Myocyte (in vitro differentiated cells): ENCODE measurements around the gene LAMA1. TPM values are rescaled to one million over a fixed set of nuclear protein-coding genes. Genes with fewer than 3 reads are reported as not detected.
A peak's percentile ranks its signal among the peaks of the same experiment; 100 is the strongest.

Source experiments
- DNase-seq: peaks from one replicate; pipeline ENCODE4 v3.0.0-alpha.2; 2012; ENCODE audit warnings: low read depth
- total RNA-seq: library from RNA; depleted of rRNA; stranded (reverse); fragments of >200 nt; gene quantifications from 2 replicates; pipeline ENCODE4 v1.2.3, GENCODE V29; 2014

Gene LAMA1
- total RNA-seq, 1 donor from 2014 or later, result 0.56 TPM

DNA sequence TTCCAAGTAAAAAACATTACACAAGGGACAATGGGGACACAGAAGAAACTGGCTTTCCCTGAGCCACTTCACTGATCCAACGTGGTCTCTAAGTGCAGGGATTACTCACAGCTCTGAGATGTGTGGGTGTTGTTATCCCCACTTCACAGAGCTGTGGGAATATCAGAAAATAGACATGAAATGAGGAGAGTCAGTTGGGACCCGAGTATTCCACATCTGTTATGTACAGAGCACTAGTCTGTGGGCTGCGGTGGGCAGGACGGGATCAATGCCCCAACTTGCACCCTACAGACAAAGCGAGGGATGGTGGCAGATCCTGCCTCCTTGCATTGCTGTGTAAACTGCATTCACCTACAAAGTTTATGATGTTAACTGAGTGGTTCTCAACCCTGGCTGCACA lies 11.7 kb downstream of the LAMA1 start:
- DNase-seq, result no peak

DNA sequence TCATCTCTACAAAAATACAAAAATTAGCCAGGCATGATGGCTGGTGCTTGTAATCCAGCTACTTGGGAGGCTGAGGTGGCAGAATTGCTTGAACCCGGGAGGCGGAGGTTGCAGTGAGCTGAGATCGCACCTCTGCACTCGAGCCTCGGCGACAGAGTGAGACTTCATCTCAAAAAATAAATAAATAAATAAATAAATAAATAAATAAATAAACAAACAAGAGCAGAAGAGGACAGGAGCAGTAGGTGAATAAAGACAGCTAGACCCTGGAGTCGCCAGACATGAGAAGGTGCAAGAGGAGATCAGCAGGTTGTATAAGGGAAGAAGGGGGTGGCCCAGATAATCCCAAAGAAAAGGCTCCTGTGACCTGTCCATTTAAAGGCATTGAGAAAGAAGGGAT lies 12.3 kb downstream of the LAMA1 start:
- DNase-seq, result no peak

DNA sequence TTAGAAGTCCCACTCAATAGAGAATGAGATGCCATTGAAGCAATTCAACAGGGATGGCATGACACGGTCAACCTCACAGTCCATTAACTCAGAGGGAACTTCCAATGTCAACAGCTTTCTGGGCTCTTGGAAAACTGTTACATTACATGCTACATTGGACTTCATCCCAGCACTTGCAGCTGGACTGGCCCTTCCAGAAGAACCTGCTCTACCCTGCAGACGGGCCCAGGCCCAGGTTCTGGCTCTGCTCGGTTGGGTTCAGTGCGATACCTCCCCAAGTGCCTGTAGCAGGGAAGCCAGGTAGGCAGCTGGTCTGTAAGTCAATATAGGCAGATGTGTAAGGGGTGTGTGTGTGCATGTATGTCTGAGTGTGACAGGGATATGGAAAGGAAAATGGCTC lies 12.9 kb downstream of the LAMA1 start:
- DNase-seq, result no peak

DNA sequence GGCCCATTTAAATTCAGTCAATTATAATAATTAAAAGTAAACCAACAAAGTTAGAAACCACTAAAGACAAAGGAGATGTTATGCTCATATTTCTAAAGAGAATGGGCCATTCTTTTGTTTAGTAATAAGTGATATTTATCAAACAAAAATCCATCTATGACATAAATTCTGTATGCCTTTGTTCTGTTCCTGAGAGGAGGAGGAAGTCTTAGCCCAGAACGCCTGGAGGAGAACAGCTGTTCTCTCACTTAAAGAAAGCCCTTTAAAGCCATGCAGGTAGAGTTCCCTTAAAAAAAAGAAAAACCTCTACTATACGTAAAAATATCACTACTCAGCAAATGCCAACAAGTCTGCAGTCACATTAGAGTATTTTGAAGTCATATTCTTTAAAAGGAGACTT lies 15.5 kb downstream of the LAMA1 start:
- no peak for DNase-seq

DNA sequence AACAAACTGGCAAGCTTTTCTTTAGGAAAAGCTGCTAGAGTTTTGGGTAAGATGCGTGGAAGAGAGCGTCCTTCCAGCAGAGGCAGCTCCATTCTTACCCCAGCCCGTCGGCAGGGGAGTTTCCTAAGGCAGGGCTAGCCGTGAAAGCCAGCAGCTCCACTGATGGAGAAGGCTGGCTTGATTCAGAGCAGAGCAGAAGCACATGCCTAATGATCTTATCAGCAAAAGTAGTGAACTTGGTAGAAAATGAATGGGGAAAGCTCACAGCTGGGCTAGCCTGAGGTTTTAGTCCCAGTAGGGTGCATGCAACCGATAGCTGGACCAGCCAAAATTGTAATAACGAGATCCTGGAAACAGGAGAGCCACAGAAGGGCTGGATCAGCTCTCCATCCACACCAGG lies 20.8 kb downstream of the LAMA1 start:
- no peak for DNase-seq

DNA sequence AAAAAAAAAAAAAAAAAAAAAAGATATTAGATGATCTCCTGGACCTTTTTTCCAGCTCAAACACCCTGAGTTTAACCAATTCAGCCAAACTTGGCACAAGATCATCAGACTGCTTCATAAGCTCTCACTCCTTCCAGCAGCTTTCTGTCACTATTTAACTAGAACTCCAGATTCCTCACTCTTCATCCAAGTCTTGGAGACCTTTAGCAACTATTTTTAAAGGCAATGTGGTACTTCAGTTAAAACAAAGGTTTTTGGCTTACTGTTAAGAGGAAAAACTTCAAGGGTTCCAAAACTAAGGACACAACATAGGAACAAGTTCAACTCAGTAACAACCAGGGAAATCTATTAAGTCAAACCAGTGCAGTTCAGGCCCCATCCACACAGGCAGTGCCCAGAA lies 23.2 kb downstream of the LAMA1 start:
- DNase-seq, result no peak

DNA sequence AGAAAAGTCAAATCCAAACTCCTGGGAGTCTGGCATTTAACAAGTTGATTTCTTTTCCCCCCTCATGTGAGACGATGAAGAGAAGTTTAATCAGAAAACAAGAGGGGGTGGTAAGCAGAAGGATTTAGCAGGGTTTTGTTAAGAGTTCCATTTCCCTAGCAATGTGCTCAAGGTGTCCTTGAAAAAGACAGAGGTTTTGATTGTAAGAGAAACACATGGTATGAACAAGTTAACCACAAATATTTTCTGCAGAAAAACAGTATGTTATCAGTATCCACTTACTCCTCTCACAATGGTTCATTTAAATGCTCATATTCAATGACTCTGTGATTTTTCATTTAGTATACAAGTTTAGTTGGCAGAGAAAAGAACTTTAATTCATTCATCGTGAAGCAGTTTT lies 26.8 kb downstream of the LAMA1 start:
- no peak for DNase-seq

DNA sequence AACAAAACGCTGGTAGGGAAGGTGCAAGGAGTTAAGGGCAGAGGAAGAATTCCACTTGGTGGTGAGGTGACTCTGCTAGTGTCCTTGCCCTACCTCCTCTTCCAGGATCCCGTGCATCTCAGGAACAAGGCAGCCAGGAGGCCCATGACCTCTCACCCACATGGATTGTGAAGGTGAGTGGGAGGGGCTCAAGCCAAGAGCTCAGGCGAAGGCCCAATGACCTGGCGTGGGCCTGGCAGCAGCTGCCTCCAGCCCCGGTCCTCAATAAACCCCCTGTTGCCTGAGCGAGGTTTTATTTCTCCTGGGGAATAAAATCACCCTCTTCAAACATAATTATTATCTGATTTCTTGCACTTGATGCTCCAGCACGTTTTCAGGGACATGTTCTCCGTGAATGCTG lies 28.2 kb downstream of the LAMA1 start:
- no peak for DNase-seq

DNA sequence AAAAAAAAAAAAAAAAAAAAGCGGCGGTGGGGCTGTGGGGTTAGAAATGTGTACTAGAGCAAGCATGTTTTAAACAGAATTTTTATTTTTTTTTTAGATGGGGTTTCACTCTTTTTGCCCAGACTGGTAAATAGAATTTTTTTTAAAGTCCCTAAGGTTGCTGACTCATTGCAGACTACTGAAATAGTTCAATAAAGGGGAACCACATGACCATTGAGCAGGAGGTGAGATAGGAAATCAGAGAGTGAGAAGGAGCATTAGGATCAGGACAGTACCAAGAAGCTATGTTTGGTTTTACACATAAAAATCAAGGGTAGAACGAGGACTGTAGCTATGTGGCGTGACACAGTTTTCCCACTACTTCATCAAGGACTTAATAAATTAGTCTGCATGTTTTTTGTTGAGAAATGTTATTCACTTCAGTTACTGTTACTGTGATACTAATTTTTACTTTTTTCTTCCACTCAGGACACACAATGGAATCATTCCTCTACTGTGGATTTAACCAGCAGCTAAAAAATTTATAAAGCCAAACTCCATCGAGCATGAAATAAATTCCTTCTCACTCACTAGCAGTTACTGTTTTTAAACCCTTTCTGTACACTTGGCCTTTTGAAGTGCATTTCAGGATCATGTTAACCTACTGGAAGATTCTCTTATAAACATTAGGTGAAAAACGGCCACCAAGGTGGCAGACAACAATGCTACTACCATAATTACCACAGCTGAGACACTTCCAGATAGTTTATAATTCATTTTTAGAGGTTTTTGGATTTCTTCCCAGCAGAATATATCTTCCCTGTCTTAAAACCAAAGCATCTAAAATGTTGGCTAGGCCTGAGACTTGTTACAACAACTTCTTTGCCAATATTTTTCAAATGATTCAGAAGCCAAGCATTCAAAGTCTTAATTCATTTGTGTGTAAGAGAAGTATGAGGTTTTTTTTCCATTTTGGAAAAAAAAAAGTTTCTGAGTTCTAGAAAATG lies 33.2 kb downstream of the LAMA1 start:
- DNase-seq, result peak; percentile 50

DNA sequence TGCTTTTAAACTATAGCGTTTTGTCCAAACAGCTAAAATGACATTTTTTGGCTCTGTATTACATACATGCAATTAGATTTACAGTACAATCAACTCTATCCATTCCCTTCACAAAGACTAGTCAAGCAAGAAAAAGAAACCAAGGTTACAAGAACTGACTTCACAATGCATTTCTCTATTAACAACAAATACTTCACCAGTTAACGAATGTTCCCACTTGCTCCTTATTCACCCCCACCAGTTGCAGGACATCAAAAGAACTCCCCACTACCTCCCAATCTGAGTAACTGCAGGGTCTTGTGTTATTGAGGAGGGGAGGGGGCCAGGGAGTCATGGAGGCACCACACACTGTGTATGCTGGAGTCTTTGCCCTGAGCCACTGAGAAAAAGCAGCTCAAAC lies 34.9 kb downstream of the LAMA1 start:
- DNase-seq, result no peak

DNA sequence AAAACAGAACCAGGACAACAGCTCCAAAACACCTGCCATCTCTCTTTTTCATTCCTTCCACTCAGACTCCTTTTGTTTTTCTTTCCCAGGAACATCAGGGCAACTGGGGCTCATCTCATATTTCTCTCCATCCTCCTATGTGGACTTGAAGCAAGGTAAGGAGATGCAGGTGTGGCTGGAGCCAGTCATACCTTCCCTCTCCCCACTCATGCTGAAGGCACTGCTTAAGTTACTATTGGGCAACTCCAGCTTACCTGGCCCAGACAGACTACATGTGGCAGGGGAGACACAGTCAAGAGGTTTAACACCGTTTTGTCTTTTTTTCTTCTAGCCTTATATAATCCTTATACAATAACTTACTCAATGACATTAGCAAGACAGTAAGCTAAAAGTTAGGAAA lies 38.4 kb downstream of the LAMA1 start:
- DNase-seq, result no peak

DNA sequence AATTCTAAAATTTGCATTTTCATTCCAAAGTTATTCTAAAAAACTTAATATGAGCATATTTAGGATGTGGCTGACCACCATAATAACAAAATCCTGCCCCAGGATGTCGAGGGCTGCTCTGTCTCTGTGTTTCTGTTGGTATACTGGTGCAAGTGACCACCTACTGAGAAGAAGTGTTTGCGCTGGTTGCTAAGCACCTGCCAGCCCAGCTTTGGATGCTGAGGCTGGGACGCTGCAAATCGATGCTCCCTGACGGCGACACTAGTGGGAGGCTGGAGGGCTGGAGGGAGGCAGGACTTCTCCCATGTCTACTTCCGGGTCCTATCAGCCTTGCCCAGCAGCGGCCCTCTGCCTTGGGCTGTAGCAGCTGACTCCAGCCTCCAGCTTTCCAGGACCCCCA lies 45.0 kb downstream of the LAMA1 start:
- no peak for DNase-seq

DNA sequence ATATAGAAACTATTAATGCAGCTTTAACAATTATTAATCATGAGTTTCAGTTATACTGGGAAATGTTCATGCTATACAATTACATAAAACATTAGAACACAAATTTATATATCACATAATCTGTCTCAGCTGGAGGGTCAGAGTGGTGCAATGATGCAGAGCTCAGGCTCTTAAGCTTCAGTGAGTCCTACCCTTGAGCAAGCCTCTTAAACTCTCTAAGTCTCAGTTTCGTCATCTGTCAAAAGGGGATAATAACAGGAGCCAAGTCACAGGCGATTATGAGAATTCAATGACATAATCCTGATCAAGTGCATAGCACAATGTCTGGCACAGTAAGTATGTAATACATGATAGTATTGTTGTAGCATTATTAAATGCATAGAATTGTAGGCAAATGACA lies 46.0 kb downstream of the LAMA1 start:
- DNase-seq, result no peak

DNA sequence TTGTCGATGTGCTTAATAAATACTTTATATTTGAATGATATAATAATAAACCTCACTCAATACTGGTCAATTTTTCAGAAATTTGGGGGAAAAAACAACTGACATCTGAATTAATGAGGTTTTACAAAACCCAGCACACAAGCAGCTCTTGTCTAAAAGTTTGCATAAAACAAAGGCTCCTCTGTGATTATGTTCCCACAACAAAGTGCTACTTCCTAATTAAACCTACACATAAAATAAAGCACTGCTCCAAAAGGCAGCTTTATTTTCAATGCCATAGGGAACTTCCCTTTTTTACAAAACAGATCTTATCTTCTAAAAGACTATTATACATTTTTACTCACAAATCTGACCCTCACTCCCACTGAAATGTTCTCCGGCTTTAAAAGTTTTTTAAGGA lies 47.1 kb downstream of the LAMA1 start:
- no peak for DNase-seq

DNA sequence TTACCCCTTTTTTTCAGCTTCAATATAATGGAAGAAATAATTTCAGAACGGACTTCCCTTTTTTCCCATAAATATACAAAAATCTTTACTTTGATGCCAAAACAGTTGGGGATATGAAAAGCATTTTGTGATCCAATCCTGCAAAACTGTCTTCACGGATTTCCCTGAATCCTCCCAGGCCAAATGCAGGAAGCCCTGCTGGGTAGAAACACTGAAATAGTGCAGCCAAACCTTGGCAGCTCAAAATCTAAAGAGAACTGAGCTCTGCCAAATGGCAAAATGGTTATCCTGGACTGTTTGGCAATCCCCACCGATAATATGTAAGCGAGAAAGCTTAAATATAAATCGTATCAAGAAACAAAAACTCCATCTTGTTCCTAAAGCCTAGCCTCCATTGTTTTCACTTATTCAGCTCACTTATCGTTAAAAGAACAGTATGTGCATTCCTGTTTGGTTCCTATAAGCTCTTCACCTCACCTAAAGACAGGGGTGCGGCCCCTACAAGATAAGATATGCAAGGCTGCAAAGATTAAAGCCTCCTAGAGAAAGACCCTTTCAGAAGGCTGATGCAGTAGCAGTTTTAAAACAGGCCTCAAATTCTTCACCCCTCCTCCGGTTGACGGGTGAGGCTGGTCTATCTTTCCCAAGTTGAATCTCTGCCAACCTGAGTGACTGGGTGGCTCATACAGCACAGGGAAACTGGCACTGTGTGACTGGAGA lies 48.6 kb downstream of the LAMA1 start:
- DNase-seq, result no peak

DNA sequence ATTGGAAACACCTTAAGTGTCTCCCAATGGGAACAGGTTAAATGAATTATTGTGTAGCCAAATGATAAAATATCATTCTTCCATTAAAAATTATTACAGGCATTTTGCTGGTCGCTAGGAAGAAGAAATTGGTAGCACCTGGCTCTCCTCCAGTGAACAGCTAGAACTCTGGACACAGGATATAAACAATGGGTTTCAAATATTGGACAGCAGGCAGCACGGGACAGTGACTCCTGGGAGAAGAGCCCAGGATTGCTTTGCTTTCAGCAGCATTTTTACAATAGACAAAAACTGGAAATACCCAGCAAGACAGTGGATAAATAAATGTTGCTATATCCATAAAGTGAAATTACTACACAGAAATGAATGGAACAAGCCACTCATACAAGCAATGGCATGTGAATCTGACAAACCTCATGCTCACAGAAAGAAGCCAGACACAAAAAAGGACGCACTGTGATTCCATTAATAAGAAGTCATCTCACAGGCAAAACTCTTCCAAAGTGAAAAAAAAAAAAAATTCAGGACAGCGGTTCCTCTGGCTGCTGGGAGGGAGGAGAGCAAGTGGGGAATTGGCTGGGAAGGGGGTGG lies 50.5 kb downstream of the LAMA1 start:
- no peak for DNase-seq

DNA sequence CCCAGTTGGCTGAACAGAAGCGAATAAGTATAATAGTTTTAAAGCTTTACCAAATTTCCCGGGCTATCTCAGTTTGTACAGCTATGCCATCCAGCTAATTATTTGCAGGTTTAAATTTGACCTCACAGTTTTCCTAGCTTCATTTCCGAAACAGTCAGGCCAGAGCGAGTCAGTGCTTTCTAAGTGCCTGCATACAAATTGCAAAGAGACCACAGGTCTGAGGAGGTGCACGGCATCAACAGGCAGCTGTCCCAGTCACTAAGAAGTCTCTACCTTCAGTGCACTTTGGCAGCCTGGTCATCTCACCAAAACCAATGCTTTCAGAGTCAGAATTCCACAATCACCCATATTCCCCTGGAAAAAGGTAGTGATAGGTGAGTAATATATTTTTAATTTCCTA lies 51.9 kb downstream of the LAMA1 start:
- peak; percentile 1 for DNase-seq

DNA sequence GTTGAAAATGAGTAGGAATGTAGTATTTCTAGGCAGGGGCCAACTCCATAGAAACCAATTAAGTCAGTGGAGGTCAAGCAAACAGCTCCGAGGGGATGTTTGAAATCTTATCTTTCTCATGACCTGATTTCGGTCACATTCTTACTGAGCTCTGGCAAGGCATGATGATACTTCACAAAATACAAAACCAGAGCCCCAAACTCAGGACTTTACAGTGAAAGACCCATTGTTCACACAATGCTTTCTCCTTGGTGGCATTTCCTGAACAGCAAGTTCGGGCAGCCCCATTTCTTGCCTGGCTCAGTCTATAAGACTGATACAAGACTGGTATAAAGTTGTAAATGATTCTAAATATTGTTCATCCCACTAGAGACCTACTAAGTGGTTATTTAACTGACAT lies 53.3 kb downstream of the LAMA1 start:
- no peak for DNase-seq

DNA sequence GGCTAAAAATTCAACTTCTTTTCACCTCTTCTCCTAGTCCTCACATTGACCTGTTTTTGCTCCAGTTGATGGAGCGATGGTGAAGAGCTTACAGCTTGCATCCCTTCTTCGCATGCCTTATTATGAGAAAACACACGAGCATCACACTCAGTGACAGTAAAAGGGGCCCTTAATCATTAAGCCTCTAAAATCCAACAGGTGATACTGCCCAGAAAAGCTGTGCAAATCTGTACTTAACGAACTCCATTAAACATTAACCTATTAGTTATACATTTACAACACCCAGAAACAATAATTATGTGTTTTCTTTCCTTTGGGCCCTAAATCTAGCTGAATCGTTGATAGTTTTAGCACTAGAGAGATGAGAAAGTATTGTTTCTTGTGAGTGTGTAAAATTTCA lies 54.8 kb downstream of the LAMA1 start:
- DNase-seq, result no peak

DNA sequence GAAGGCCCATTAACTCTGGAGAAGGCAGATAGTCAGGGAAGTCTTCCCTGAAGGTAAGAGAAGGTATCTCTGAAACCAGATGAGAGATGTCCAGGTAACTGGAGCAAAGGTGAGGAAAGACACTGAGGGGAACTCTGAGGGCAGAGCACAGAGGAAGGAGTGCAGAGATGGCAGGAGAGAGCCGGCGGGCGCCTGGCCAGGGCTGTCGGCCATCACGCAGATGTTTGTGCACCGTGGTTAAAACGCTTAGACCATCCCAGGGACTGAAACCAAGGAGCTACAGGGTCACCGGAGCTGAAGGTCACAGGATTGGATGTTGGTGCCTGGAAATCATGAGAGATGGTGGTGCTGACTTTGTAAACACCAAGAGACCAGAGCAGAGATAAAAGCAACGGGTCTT lies 55.4 kb downstream of the LAMA1 start:
- no peak for DNase-seq

DNA sequence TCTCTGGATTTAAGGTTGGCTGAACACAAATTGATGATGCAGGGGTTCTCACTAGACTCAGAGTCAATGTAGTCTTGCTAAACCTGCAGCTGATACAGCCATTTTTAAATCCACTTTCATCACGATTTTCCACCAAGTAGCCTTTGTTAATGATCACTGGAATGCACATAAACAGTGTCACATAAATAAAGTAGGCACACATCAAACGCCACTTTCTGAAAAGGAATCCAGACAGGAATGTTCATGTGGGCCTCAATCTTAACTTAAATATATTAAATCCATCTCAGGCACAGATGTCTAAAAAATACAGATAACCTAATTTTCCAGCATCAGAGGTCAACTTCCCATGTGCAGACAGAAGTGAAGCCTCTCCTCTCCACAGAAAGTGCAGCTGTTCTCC lies 58.3 kb downstream of the LAMA1 start:
- no peak for DNase-seq

DNA sequence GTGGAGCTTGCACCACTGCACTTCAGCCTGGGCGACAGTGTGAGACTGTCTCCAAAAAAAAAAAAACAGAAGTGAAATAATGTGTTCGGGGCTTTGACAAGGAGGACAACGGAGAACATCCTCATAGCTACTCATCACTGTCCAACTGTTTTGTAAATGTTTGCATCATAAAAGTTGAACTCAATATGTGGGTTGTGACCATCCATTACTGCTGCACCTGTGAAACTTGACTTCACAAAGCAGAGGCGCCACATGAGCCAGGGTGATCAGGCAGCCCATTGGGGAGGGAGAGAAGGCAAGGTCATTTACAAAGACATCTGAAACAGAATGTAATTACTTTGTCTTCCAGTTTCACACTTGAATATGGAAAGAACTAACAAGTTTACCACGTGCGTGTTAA lies 61.6 kb downstream of the LAMA1 start:
- DNase-seq, result no peak
